ENCODE measurements around the gene POM121.
"Not testable (repeated sequence)": the region's sequence is repeated elsewhere in the genome, so short reads cannot be mapped to it uniquely, and the experiment has no call there.

The POM121 gene

GRCh38 chr7:72949686-72950085 lies 24.8 kb downstream of the POM121 start:
- not testable (repeated sequence) for DNase-seq (ENCODE audit: low spot score)

GRCh38 chr7:72950432-72950831 lies 25.5 kb downstream of the POM121 start:
- DNase-seq (ENCODE audit: low spot score) = not testable (repeated sequence)

- not testable (repeated sequence) for DNase-seq (ENCODE audit: low spot score)
These were observed 29.1 kb downstream of the POM121 start for GRCh38 chr7:72953901-72954562.

- DNase-seq (ENCODE audit: low spot score) = not testable (repeated sequence)
These were observed 29.8 kb downstream of the POM121 start for GRCh38 chr7:72954563-72955198.

- not testable (repeated sequence) for DNase-seq (ENCODE audit: low spot score)
These were observed 35.1 kb downstream of the POM121 start for GRCh38 chr7:72960029-72960428.

GRCh38 chr7:72960626-72961345 lies 35.9 kb downstream of the POM121 start:
- not testable (repeated sequence) for DNase-seq (ENCODE audit: low spot score)

GRCh38 chr7:72961346-72961650 lies 36.4 kb downstream of the POM121 start:
- DNase-seq (ENCODE audit: low spot score) = not testable (repeated sequence)

- DNase-seq (ENCODE audit: low spot score) = not testable (repeated sequence)
These were observed 38.2 kb downstream of the POM121 start for GRCh38 chr7:72963056-72963455.

- DNase-seq (ENCODE audit: low spot score) = not testable (repeated sequence)
These were observed 40.5 kb downstream of the POM121 start for GRCh38 chr7:72965186-72965975.

- not testable (repeated sequence) for DNase-seq (ENCODE audit: low spot score)
These were observed 42.0 kb downstream of the POM121 start for GRCh38 chr7:72966892-72967291.

- not testable (repeated sequence) for DNase-seq (ENCODE audit: low spot score)
These were observed 44.2 kb downstream of the POM121 start, which contains the start of gene TRIM74 for GRCh38 chr7:72968980-72969516. TSS of gene TRIM74 (minus strand) at chr7:72969466. CDS start at chr7:72966157, 3,309 bp downstream.

- not testable (repeated sequence) for DNase-seq (ENCODE audit: low spot score)
These were observed 44.8 kb downstream of the POM121 start for GRCh38 chr7:72969688-72970087.

- not testable (repeated sequence) for DNase-seq (ENCODE audit: low spot score)
These were observed 46.6 kb downstream of the POM121 start for GRCh38 chr7:72971505-72971904.

GRCh38 chr7:72974781-72975180 lies 49.9 kb downstream of the POM121 start:
- not testable (repeated sequence) for DNase-seq (ENCODE audit: low spot score)

- not testable (repeated sequence) for DNase-seq (ENCODE audit: low spot score)
These were observed 50.9 kb downstream of the POM121 start for GRCh38 chr7:72975656-72976286.

- DNase-seq (ENCODE audit: low spot score) = not testable (repeated sequence)
These were observed 51.5 kb downstream of the POM121 start for GRCh38 chr7:72976434-72976833.

GRCh38 chr7:72980382-72980781 lies 55.5 kb downstream of the POM121 start:
- not testable (repeated sequence) for DNase-seq (ENCODE audit: low spot score)

- not testable (repeated sequence) for DNase-seq (ENCODE audit: low spot score)
These were observed 57.2 kb downstream of the POM121 start for GRCh38 chr7:72982084-72982483.

- DNase-seq (ENCODE audit: low spot score) = not testable (repeated sequence)
These were observed 65.4 kb downstream of the POM121 start for GRCh38 chr7:72990146-72990913.

GRCh38 chr7:72995484-72995883 lies 70.6 kb downstream of the POM121 start:
- DNase-seq (ENCODE audit: low spot score) = not testable (repeated sequence)
